ENCODE measurements around the gene RPTOR. TPM values are rescaled to one million over a fixed set of nuclear protein-coding genes. Genes with fewer than 3 reads are reported as not detected.

RPTOR gene
- total RNA-seq, 3 donors from 2014 or later = 21.4 to 27.5 (median 23.6) TPM

DNA sequence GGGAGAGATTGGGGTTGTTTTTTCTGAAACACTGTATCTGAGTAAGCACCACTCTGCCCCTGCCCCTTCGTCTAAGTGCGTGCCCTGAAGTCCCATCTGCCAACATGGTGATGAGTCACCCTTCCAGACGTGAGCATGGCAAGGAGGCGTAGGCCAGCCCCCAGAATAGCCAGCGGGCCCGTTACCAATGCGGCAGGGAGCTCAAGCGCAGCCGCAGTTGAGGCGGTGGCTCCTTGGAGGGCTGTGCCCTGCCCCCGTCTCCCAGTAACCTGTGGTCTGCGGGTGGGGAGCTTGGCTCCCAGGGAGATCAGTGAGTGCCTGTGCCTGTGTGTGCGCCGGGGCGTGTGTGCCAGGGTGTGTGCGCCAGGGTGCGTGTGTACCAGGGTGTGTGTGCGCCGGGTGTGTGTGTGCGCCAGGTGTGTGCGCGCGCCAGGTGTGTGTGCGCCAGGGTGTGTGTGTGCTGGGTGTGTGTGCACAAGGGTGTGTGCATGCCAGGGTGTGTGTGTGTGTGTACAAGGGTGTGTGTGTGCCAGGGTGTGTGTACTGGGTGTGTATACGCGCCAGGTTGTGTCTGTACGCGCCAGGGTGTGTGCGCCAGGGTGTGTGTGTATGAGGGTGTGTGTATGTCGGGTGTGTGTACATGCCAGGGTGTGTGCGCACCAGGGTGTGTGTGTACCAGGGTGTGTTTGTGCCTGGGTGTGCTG is 348.4 kb downstream of the RPTOR start:
- Histone ChIP-seq H3K9me3 (no peaks in the 10 kb centered on the region), H3K27me3 (no peaks in the 10 kb centered on the region), H3K4me1 (no peaks in the 10 kb centered on the region), H3K4me3 (no peak overlapping the region), H3K27ac (no peak overlapping the region), H3K36me3 (no peaks in the 10 kb centered on the region)
- TF ChIP-seq, protein P1, sequence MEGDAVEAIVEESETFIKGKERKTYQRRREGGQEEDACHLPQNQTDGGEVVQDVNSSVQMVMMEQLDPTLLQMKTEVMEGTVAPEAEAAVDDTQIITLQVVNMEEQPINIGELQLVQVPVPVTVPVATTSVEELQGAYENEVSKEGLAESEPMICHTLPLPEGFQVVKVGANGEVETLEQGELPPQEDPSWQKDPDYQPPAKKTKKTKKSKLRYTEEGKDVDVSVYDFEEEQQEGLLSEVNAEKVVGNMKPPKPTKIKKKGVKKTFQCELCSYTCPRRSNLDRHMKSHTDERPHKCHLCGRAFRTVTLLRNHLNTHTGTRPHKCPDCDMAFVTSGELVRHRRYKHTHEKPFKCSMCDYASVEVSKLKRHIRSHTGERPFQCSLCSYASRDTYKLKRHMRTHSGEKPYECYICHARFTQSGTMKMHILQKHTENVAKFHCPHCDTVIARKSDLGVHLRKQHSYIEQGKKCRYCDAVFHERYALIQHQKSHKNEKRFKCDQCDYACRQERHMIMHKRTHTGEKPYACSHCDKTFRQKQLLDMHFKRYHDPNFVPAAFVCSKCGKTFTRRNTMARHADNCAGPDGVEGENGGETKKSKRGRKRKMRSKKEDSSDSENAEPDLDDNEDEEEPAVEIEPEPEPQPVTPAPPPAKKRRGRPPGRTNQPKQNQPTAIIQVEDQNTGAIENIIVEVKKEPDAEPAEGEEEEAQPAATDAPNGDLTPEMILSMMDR (IDR thresholded peaks at IDR 0.05) = no peak
- TF ChIP-seq POLR2AphosphoS5 (IDR thresholded peaks at IDR 0.05) (no peak), POLR2A (IDR thresholded peaks at IDR 0.05) (no peak)
- DNase-seq (ENCODE audit: low spot score in 2 of 2) = no peak
- intact Hi-C loops (cut with DNase I; ENCODE audit: low total_unique reads) = no loop called here

DNA sequence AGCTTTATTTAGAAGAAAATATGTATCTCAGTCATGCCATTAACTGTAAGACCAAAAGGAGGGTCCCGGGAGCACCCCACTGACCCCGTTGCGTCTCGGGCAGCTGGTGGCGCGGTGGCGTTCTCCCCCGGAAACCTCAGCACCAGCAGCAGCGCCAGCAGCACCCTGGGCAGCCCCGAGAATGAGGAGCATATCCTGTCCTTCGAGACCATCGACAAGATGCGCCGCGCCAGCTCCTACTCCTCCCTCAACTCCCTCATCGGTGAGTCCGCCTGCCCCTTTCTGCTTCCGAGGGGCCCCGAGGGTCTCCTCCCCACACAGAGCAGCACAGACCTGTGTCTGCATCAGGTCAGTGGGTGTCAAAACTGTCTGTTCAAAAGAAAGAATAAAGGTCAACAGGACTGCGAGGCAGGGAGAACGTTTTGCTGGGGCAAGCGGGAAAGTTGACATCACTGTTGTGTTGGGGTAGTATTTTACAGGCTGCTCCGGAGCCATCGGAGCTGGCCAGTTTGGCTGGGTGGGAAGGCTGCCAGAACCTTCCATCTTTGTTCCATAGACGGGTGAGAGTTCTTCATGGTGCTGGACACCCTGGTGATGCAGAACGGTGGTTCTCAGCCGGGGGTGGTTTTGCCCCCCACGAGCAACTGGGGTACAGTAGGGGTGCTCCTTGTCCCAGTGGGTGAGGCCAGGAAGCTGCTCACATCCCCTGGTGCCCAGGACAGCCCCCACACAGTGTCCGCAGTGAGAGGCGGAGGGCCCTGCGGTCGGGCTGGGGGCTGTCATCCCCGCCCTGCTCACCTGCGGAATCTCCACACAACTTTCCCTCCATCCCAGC is 349.2 kb downstream of the RPTOR start:
- no peak overlapping the region for H3K27ac ChIP-seq
- no peak for DNase-seq (ENCODE audit: low spot score in 2 of 2)
- no peak overlapping the region for H3K4me3 ChIP-seq
- H3K36me3 ChIP-seq = no peaks in the 10 kb centered on the region
- intact Hi-C loops (cut with DNase I; ENCODE audit: low total_unique reads) = no loop called here
- H3K4me1 ChIP-seq = no peaks in the 10 kb centered on the region
- TF ChIP-seq POLR2A (IDR thresholded peaks at IDR 0.05) (no peak), POLR2AphosphoS5 (IDR thresholded peaks at IDR 0.05) (no peak)
- TF ChIP-seq, protein P1 (IDR thresholded peaks at IDR 0.05) = no peak
- no peaks in the 10 kb centered on the region for H3K27me3 ChIP-seq
- H3K9me3 ChIP-seq = no peaks in the 10 kb centered on the region

GRCh38 chr17:80894439-80894721 is 349.7 kb downstream of the RPTOR start:
- intact Hi-C loops (cut with DNase I; ENCODE audit: low total_unique reads) = no loop called here
- Histone ChIP-seq H3K27me3 (no peaks in the 10 kb centered on the region), H3K4me3 (no peak overlapping the region), H3K4me1 (no peaks in the 10 kb centered on the region), H3K9me3 (no peaks in the 10 kb centered on the region), H3K36me3 (no peaks in the 10 kb centered on the region), H3K27ac (no peak overlapping the region)
- no peak for DNase-seq (ENCODE audit: low spot score in 2 of 2)
- TF ChIP-seq, protein P1 (IDR thresholded peaks at IDR 0.05) = no peak
- TF ChIP-seq POLR2AphosphoS5 (IDR thresholded peaks at IDR 0.05) (no peak), POLR2A (IDR thresholded peaks at IDR 0.05) (no peak)

GRCh38 chr17:80894726-80895125 is 350.1 kb downstream of the RPTOR start:
- Histone ChIP-seq H3K27me3 (no peaks in the 10 kb centered on the region), H3K4me1 (no peaks in the 10 kb centered on the region), H3K36me3 (no peaks in the 10 kb centered on the region), H3K27ac (no peak overlapping the region), H3K4me3 (no peak overlapping the region), H3K9me3 (no peaks in the 10 kb centered on the region)
- DNase-seq (ENCODE audit: low spot score in 2 of 2) = no peak
- intact Hi-C loops (cut with DNase I; ENCODE audit: low total_unique reads) = no loop called here
- TF ChIP-seq, protein P1 (IDR thresholded peaks at IDR 0.05) = no peak
- no peak for TF ChIP-seq POLR2A (IDR thresholded peaks at IDR 0.05)
- TF ChIP-seq POLR2AphosphoS5 (IDR thresholded peaks at IDR 0.05) = no peak

- Histone ChIP-seq H3K36me3 (no peaks in the 10 kb centered on the region), H3K27ac (no peak overlapping the region)
These were observed 350.7 kb downstream of the RPTOR start for GRCh38 chr17:80895366-80895765.

More at GRCh38 chr17:80895366-80895765, 350.7 kb downstream of the RPTOR start:
- no peak for DNase-seq (ENCODE audit: low spot score in 2 of 2)
- intact Hi-C loops (cut with DNase I; ENCODE audit: low total_unique reads) = no loop called here
- H3K27me3 ChIP-seq = no peaks in the 10 kb centered on the region
- TF ChIP-seq POLR2A (IDR thresholded peaks at IDR 0.05) (no peak), POLR2AphosphoS5 (IDR thresholded peaks at IDR 0.05) (no peak)
- TF ChIP-seq, protein P1 (IDR thresholded peaks at IDR 0.05) = no peak
- no peaks in the 10 kb centered on the region for H3K9me3 ChIP-seq
- no peaks in the 10 kb centered on the region for H3K4me1 ChIP-seq
- H3K4me3 ChIP-seq = no peak overlapping the region
